G401.6 (cell line): ENCODE data around the gene STUB1.
A peak's percentile ranks its signal among the peaks of the same experiment; 100 is the strongest.

Source experiments
- FAIRE-seq: peaks from 2 replicates; lab custom pipeline; 2012; peaks lifted over from hg19 to GRCh38; lab: Jason Lieb, UNC

The STUB1 gene

GRCh38 chr16:694863-695354 lies 14.7 kb downstream of the STUB1 start:
- no peak for FAIRE-seq

DNA sequence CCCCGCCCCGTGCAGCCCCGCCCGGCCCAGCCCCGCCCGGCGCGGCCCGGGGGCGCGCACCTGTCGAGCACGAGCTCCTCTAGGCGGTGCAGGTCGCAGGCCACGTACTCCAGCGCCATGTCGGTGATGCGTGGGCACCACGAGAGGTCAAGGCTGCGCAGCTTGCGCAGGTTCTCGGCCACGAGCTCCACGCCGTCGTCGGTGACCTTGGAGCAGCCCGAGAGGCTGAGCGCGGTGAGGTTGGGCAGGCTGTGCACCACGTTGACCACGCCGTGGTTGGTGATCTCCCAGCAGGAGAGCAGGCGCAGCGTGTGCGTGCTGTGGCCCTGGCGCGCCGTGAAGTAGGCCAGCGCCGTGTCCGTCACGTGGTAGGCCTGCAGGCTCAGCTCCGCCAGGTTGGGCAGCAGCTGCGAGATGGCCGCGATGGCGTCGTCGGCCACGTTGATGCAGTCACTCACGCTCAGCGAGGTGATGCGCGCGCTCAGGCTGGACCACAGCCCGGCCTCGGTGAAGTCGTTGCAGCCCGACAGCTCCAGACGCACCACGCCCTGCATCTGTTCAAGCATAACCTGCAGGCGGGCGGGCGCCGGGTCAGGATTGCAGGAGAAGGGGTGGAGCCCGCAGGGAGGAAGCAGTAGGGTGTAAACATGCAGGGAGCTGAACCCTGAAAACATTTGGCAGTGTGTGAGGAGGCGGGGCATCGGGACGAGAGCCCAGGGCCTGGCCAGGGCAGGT lies 15.3 kb downstream of the STUB1 start:
- FAIRE-seq = no peak

- FAIRE-seq = no peak
Observed at GRCh38 chr16:698911-699671, 18.9 kb downstream of the STUB1 start.

DNA sequence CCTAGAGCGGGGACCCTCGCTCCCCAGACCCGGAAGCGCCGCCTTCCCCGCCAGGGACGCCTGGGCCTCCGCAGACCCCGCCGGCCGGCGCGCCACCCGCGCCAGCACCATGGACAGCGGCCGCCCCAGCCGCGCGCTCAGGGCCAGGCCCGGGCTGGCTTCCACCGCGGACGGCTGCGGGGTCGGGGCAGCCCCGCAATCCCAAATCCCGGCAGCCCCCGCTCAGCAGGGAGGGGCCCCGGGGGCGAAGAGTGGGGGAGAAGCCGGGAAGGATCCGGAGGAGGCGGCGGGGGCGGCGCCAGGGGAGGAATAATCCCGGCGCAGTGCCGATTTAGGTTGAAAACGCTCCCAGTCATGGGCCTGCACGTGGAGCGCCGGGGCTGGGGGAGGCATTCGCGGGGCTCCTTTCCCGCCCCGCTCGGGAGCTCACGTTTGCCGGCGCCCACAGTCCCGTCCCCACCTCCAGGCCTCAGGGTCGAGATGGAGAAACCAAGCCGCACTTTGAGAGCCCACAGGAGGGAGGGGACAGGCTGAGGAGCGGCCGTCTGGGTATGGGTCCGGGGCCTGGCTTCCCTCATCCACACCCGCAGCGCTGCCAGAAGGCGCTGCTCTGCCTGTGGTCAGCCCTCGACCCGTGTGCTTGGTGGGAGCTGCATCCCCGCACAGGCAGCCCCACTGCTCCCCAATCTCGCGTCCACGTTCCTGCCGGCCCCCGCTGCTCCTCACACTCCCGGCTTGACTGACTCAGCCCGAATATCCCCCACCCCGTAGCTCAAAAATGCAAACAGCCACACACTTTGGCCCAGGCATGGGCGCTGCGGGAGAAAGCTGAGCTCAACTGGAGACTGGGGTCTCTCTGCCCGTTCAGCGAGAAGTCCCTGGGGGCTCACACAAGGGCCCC lies 20.7 kb downstream of the STUB1 start:
- FAIRE-seq = no peak

GRCh38 chr16:702341-702740 lies 22.1 kb downstream of the STUB1 start:
- FAIRE-seq = no peak

DNA sequence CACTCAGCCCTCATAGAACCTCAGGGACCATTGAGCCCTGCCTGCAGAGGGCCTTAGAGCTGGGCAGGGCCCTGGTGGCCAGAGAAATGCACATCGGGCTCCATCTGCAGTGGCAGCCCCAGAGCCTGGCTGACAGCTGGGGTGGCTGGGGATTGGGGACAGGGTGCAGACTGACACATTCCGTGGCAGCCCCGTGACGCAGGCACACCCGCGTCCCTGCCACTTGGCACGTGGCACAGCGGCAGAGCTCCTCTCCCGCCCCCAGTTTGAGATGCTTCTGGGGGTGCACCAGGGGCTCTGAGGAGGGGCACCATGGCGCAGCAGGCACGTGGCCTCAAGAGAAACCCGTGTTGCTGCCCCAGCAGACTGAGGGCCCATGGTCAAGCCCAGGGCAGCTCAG lies 23.2 kb downstream of the STUB1 start:
- no peak for FAIRE-seq

- no peak for FAIRE-seq
Observed at GRCh38 chr16:704047-704446, 23.8 kb downstream of the STUB1 start.

DNA sequence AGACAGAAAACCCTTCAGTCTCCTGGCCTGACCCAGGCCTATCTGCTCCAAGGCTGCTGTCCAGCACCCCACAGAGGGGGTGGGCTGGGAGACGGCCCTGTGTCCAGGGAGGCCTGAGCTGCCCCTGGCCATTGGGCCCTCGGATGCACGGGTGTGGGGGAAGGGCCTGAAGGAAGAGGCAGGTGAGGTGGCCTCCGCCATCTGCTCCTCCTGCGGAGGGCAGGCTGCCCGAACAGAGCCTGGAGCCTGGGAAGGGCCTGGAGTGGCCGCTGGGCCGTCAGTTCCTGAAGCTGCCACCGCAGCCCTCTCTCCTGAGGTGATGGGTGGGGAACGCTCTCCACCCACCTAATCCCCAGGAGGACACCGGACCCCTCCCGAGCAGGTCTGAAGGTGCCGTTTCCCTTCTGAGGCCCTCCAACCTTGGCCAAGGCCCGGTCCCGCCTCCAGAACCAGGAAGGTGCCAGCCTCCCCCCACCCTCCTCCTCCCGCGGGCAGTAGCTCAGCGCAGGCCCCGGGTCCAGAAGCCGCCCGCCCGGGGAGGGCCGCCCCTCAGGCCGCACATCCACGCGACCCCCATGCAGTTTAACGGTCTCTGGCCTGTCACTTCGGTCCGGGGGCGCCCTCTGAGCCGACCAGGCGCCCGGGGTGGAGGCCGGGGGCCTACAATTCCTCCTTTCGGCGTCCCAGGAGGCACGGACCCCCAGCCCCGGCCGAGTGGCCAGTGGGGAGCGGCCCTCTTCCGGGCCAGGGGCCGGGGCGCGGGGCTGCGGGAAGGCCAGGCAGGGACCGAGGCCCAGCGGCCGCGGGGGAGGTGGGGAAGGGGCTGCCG lies 24.6 kb downstream of the STUB1 start:
- no peak for FAIRE-seq

DNA sequence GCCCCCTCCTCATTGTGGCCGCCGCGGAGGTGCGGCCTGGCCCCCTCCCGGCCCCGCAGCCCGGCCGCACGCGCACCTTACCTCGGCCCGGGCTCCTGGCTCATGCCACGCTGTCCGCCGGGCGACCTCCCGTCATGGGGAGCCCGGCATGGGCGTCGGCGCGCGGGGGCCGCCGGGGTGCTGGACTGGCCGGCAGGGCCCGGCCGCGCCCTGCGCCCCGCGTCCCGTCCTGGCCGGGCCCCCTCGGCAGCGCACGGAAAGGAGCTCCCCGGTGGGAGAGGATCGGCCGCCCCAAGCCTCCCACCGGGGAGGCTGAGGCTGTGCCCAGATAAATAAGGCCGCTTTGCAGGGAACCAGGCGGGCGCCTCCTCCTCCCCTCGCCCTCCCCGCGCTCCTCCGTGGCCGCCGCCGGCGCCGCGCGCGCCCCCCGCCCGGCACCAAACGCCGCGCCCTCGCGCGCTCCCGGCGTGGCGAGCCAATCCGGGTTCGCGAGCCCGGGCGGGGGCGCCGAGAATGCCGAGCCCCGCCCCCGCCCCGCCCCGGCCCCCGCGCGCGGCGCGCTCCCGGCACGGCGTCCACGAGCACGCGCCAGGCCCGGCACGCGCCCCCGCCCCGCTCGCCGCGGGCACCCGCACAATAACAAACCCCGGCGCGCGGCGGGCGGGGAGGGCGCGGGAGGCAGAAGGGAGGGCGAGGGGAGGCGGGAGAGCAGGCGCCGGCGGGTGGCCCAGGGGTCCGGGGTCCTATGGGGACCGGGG lies 25.4 kb downstream of the STUB1 start, which contains the start of gene FBXL16:
Gene FBXL16 (minus strand): TSS at position 371 of the 758 bp plus-strand sequence. CDS start 8,396 bp downstream, outside the sequence.
- FAIRE-seq = no peak

GRCh38 chr16:706189-707061 lies 26.2 kb downstream of the STUB1 start:
- no peak for FAIRE-seq

DNA sequence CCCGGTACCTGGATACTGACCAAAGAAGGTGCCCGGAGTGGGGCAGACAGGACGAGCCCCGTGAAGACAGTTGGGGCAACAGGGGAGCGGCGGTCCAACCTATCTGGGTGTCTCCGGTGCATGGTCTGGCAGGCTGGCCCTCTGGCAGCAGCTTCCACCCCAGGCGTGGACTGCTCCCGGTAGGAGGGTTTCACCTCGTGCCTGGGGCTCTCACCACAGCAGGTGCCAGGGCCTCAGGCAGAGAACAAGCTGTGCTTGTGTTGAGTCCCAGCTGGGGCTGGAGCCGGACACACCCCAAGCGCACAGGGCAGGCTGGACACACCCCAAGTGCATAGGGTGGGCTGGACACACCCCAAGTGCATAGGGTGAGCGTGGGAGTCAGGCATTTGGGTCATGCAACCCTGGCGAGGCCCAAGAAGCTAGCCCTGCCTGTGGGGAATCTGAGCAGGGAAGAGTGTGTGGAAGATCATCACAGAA lies 26.9 kb downstream of the STUB1 start:
- FAIRE-seq = no peak

DNA sequence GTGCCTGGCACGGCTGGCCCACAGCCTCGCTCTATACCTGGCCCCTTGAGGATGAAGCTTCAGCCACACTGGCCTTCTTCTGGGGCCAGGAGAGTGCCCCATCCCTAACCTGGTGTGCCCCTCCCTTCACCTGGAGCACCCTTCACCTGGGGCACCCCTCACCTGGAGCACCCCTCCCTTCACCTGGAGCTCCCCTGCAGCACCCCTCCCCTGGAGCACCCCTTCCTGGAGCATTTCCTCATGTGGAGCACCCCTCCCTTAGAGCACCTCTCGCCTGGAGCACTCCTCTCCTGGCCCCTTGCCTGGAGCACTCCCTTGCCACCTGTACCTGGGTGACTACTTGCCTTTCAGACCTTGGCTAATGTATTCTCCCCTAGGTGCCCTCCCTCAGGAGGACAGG lies 27.8 kb downstream of the STUB1 start:
- FAIRE-seq = no peak

DNA sequence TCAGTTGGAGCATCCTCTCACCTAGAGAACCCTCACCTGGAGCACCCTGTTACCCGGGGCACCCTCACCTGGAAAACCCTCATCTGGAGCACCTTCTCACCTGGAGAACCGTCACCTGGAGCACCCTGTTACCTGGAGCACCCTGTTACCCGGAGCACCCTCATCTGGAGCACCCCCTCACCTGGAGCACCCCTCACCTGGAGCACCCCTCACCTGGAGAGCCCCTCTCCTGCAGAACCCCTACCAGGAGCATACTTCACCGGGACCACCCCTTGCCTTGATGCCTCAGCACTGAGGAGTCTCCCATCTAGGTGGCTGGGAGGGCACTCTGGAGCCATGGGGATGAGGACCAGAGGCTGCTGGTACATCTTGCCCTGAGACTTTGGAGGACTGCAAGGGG lies 28.7 kb downstream of the STUB1 start:
- FAIRE-seq = no peak

DNA sequence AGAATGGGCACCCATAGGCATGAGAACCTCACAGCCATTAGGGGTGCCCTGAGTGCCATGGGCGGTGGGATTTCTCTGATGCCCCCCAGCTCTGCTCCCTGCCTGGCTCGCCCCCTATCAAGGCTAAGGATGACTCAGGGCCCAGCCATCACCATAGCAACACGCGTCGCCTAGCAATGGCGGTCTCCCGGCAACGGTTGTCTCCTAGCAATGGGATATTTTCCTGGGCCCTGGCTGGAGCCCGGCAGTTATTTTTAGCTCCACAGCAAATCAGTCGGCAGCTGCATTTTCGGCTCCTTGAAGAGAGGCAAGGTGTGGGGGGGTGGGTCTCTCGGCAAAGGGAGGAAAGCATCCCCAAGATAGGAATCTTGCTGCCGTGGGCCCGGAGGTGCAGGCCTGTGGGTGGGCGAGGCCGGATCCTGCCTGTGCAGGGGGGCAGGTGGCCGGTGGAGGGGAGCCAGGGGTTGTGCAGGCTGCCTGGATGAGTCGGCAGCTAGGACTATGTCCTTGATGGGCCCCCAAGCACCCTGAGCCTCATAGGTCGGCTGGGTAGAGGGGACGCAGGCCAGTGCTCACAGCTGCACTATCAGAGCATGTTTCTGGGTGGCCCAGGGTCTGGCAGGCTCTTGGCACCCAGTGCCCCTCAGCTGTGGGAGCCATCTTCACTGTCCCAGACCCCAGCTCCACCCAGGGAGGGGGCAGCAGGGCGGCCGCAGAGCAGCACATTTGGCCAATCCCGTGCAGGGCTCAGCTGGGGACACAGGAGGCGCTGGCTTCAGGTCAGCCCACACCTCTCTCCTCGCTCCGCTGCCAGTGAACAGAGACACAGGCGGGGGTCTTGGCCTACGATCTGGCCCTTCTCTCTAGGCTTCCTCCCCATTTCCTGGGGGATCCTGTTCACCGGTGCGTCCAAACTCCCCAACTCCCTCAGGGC lies 29.6 kb downstream of the STUB1 start:
- FAIRE-seq = peak; percentile 89

DNA sequence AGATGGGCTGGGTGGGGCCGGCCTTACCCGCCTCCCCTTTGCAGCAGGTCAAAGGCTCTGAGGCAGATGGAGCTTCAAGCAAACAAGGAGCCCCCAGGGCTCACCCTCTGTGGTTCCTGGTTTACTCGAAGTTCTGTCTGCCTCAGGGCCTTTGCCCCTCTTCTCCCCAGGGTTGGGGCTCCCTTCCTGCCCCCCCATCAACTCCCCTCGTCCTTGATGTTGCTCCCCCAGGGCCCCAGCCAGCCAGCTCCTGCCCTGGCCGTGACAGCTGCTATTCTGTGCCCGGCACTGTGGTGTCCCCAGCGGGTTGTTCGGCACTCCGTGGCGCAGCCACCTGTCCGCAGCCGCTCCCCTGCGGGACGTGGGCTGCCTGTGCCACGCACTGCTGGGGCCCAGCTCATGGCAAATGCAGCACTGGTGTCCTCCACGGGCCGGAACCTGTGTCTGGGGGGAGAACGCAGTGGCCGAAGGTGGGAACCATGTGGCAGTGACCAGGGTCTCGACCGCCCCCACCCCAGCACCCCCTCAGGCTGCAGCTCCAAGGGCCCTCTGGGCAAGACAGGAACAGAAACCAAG lies 30.4 kb downstream of the STUB1 start:
- FAIRE-seq = no peak

- FAIRE-seq = no peak
Observed at GRCh38 chr16:711084-711483, 30.9 kb downstream of the STUB1 start.

DNA sequence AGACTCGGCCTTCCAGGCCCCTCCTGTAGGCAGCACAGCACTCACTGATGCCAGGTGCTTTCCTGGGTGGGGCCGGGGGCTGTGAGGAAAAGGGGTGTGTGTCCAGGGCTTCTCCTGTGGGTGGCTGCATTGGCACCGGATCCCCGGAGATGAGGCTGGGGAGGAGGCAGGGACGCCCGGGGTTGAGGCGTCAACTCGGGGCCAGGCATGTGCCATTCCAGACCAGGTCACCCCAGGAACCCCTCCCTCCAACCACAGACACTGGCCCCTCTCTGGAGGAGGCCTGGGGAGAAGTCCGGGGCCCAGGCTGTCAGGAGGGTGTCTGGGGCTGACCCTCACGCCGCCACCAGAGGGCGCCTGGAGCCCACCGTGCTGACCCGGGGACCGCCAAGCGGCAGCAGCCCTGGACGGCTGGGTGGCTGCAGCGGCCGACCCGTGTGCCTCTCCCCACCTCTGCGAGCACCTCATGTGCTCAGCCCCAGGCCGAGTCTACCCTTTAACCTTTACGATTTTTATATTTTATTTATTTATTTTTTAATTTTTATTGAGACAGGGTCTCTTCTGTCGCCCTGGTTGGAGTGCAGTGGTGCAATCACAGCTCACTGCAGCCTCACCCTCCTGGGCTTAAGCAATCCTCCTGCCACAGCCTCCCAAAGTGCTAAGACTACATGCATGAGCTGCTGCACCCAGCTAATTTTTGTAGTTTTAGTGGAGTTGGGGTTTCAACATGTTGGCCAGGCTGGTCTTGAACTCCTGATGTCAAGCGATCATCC lies 31.5 kb downstream of the STUB1 start:
- peak; percentile 57 for FAIRE-seq
